ENCODE data around the gene TEK. TPM values are rescaled to one million over a fixed set of nuclear protein-coding genes. Genes with fewer than 3 reads are reported as not detected.

The TEK gene
- polyA plus RNA-seq, 2 of the 4 experiments (the other 2 are of a cell fraction) = 0.04 TPM; not detected in 1

GRCh38 chr9:27059412-27059811 lies 49.6 kb upstream of the TEK start (continued):
- no peak for TF ChIP-seq E2F6 (IDR thresholded peaks at IDR 0.05; ENCODE audit: borderline replicate concordance, low read depth)
- TF ChIP-seq RAD21 (conservative IDR thresholded peaks at IDR 0.05 in 1 of 2, IDR thresholded peaks at IDR 0.05 in 1 of 2) = no peak
- TF ChIP-seq NPAS2 (CRISPR knock-in tag; IDR thresholded peaks at IDR 0.05; ENCODE audit: borderline replicate concordance) = no peak

GRCh38 chr9:27059907-27060306 lies 49.1 kb upstream of the TEK start:
- ChIA-PET CTCF (interaction anchor here (1.0 kb wide), 1 partner anchor 17 kb away, joined by 3 read pairs; no protein-coding TSS in a partner anchor), POLR2A (no interaction called here)
- peaks cover 2% of the 10 kb centered on the region; the same call in 2 of the 3 replicates for H3K4me1 ChIP-seq
- no peaks in the 10 kb centered on the region for H3K9me3 ChIP-seq
- H3K4me3 ChIP-seq = no peak overlapping the region
- FAIRE-seq (no peak), ATAC-seq (no peak), DNase-seq (ENCODE audit: low read depth in 1 of 2, low spot score in 1 of 2) (no peak)
- no peak overlapping the region for H3K27ac ChIP-seq
- TF ChIP-seq CHD2 (IDR thresholded peaks at IDR 0.05; ENCODE audit: low read length, partially characterized antibody) (no peak), HOXB5 (CRISPR knock-in tag; IDR thresholded peaks at IDR 0.05) (no peak), ZNF302 (CRISPR knock-in tag; IDR thresholded peaks at IDR 0.05) (no peak), REST (IDR thresholded peaks at IDR 0.05) (no peak), POLR2AphosphoS2 (conservative IDR thresholded peaks at IDR 0.05; ENCODE audit: low read length) (no peak), BHLHE40 (IDR thresholded peaks at IDR 0.05; ENCODE audit: low read depth, low read length) (no peak), HES2 (IDR thresholded peaks at IDR 0.05) (no peak)
- H3K4me2 ChIP-seq = no peak overlapping the region

- Histone ChIP-seq H3K27ac (no peak overlapping the region), H3K4me3 (no peak overlapping the region), H3K4me2 (0 out of 3 replicates have a peak overlapping the region, but pooled peaks have one; percentile 13), H3K4me1 (0 out of 3 replicates have a peak, but pooled peaks cover 4% of the 10 kb centered on the region), H3K9me3 (no peaks in the 10 kb centered on the region)
- FAIRE-seq = no peak
- ATAC-seq = no peak
- WGBS (ENCODE audit: missing lambda C conversion rate) = 23% methylated on average over 1 of the region's 1 CpG
- ChIA-PET POLR2A (no interaction called here), CTCF (no interaction called here)
- DNase-seq (ENCODE audit: low read depth in 1 of 2, low spot score in 1 of 2) = no peak
- TF ChIP-seq BCL3 (IDR thresholded peaks at IDR 0.05) (no peak), POLR2A (IDR thresholded peaks at IDR 0.05; ENCODE audit: low read length) (no peak), POLR2AphosphoS2 (conservative IDR thresholded peaks at IDR 0.05; ENCODE audit: low read length) (no peak), RARB (CRISPR knock-in tag; IDR thresholded peaks at IDR 0.05) (no peak), TP53 (CRISPR knock-in tag; IDR thresholded peaks at IDR 0.05) (no peak), EHMT2 (IDR thresholded peaks at IDR 0.05; ENCODE audit: low read depth) (no peak), RFX5 (IDR thresholded peaks at IDR 0.05) (no peak), HMGXB4 (CRISPR knock-in tag; IDR thresholded peaks at IDR 0.05; ENCODE audit: borderline replicate concordance) (no peak), ELK1 (IDR thresholded peaks at IDR 0.05; ENCODE audit: low read depth, low read length) (no peak), RCOR1 (IDR thresholded peaks at IDR 0.05; ENCODE audit: low read depth, low read length) (no peak), NFE2L2 (conservative IDR thresholded peaks at IDR 0.05; ENCODE audit: low read length) (no peak), BHLHE40 (IDR thresholded peaks at IDR 0.05; ENCODE audit: low read depth, low read length) (no peak), SMC3 (IDR thresholded peaks at IDR 0.05) (no peak), ATOH8 (CRISPR knock-in tag; IDR thresholded peaks at IDR 0.05; ENCODE audit: low read depth) (no peak)
Measured at GRCh38 chr9:27065288-27065687, 43.7 kb upstream of the TEK start.
